ENCODE measurements around the gene VDAC1. TPM values are rescaled to one million over a fixed set of nuclear protein-coding genes. Genes with fewer than 3 reads are reported as not detected.

Gene VDAC1, protein sequence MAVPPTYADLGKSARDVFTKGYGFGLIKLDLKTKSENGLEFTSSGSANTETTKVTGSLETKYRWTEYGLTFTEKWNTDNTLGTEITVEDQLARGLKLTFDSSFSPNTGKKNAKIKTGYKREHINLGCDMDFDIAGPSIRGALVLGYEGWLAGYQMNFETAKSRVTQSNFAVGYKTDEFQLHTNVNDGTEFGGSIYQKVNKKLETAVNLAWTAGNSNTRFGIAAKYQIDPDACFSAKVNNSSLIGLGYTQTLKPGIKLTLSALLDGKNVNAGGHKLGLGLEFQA
- total RNA-seq (2021; ENCODE audit: unreplicated experiment) (395 TPM), Bru-seq, nascent RNA (percentile 97 among the genes with signal in this experiment), BruChase-seq, experiment 1, labeled RNA remaining after a 2-hour chase (percentile 97 among the genes with signal in this experiment), BruChase-seq, experiment 2, labeled RNA remaining after a 6-hour chase (percentile 98 among the genes with signal in this experiment)
- 502 TPM for polyA plus RNA-seq (2012; ENCODE audit: insufficient read length)
- long read RNA-seq, transcript VDAC1-201 (9 exons, 1,953 nt), result minor isoform, 12 of 935 reads
- long read RNA-seq, transcript VDAC1-207 (4 exons, 635 nt), result minor isoform, 6 of 935 reads
- long read RNA-seq, transcript VDAC1-203 (9 exons, 1,873 nt), result major isoform, 643 of 935 reads
- long read RNA-seq, transcript VDAC1-202 (9 exons, 1,807 nt), result minor isoform, 122 of 935 reads
- long read RNA-seq, partial matches to known transcripts, result 78 of 935 reads
- long read RNA-seq, other reads (novel, unspliced or antisense), result 68 of 935 reads

GRCh38 chr5:134004626-134005416 is at the start of gene VDAC1:
TSS of gene VDAC1 (minus strand) at chr5:134004975. CDS start at chr5:133993012, 11,963 bp downstream.
- no peak for DNase-seq (ENCODE audit: low read depth, low spot score)
- TF ChIP-seq POLR2AphosphoS5 (IDR thresholded peaks at IDR 0.05; ENCODE audit: low read depth, low read length) (peak; percentile 73), SIN3A (IDR thresholded peaks at IDR 0.05; ENCODE audit: borderline replicate concordance, insufficient read depth, low read depth, low read length) (peak; percentile 39; the same call in 1 of the 2 replicates), CTCF (IDR thresholded peaks at IDR 0.05) (no peak), TCF7L2 (IDR thresholded peaks at IDR 0.05; ENCODE audit: low read depth, low read length) (no peak)
- TF ChIP-seq, protein P1, sequence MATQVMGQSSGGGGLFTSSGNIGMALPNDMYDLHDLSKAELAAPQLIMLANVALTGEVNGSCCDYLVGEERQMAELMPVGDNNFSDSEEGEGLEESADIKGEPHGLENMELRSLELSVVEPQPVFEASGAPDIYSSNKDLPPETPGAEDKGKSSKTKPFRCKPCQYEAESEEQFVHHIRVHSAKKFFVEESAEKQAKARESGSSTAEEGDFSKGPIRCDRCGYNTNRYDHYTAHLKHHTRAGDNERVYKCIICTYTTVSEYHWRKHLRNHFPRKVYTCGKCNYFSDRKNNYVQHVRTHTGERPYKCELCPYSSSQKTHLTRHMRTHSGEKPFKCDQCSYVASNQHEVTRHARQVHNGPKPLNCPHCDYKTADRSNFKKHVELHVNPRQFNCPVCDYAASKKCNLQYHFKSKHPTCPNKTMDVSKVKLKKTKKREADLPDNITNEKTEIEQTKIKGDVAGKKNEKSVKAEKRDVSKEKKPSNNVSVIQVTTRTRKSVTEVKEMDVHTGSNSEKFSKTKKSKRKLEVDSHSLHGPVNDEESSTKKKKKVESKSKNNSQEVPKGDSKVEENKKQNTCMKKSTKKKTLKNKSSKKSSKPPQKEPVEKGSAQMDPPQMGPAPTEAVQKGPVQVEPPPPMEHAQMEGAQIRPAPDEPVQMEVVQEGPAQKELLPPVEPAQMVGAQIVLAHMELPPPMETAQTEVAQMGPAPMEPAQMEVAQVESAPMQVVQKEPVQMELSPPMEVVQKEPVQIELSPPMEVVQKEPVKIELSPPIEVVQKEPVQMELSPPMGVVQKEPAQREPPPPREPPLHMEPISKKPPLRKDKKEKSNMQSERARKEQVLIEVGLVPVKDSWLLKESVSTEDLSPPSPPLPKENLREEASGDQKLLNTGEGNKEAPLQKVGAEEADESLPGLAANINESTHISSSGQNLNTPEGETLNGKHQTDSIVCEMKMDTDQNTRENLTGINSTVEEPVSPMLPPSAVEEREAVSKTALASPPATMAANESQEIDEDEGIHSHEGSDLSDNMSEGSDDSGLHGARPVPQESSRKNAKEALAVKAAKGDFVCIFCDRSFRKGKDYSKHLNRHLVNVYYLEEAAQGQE (IDR thresholded peaks at IDR 0.05; ENCODE audit: insufficient read depth in 1 of 2, low read depth in 2 of 2, low read length in 1 of 2), result no peak
- no TSS peak for BruUV-seq (replicated peaks)
- in situ Hi-C loops (cut with HindIII; ENCODE audit: low pct_unique_long_range_greater_than_20kb, low sequenced_read_pairs) (no loop called here), intact Hi-C loops (cut with micrococcal nuclease; ENCODE audit: unreplicated experiment) (no loop called here)
- peaks cover 52% of the 10 kb centered on the region for H3K4me1 ChIP-seq (ENCODE audit: control insufficient read depth, insufficient read depth, low read length)
- no peaks in the 10 kb centered on the region for H3K27me3 ChIP-seq (ENCODE audit: control insufficient read depth, insufficient read depth, low read length)
- H3K27ac ChIP-seq (ENCODE audit: low read length), result peak within 1 kb of the TSS; percentile 95
- POLR2A ChIA-PET, result interaction anchor here (0.6 kb wide), 3 partner anchors 17 to 49 kb away, joined by 3 to 11 read pairs (median 3); no protein-coding TSS in a partner anchor
- ATAC-seq, result peak; percentile 91
- H3K36me3 ChIP-seq (ENCODE audit: control insufficient read depth, insufficient read depth, low read length), result peaks cover 6% of the 10 kb centered on the region; the same call in 1 of the 2 replicates
- CTCF ChIA-PET, result interaction anchor here (1.0 kb wide), 1 partner anchor 35 kb away, joined by 7 read pairs; no protein-coding TSS in a partner anchor
- H3K4me3 ChIP-seq (ENCODE audit: low read depth in 2 of 2, low read length in 2 of 2), result peak within 1 kb of the TSS; percentile 79 to 82
- no peaks in the 10 kb centered on the region for H3K9me3 ChIP-seq (ENCODE audit: control insufficient read depth, insufficient read depth, low read depth, low read length)

DNA sequence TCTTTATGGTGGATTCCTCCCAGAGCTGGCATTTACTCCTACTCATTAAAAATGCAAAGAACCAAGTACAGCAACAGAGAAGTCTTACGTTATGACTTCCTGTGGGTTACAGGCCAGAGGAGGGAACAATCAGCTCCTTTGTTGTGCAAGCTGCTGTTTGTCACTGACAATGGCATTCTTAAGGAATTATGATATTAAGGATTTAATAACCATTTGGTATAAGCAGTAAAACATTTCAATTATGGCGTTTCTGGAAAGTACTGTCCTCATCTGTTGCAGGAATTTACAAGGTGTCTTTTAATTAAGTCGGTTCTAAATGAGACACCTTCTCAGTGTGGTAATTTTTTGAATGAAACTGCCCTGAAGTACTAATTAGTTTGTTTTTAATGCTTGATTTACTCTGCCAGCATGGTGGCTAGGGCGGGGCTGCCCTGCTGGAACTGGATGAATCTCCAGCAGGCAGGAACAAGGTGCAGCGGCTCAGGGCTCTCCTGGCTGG is 49.1 kb upstream of the VDAC1 start:
- H3K27me3 ChIP-seq (ENCODE audit: control insufficient read depth, insufficient read depth, low read length), result no peaks in the 10 kb centered on the region
- no peaks in the 10 kb centered on the region for H3K9me3 ChIP-seq (ENCODE audit: control insufficient read depth, insufficient read depth, low read depth, low read length)
- BruUV-seq (replicated peaks), result no TSS peak
- TF ChIP-seq TCF7L2 (IDR thresholded peaks at IDR 0.05; ENCODE audit: low read depth, low read length), result peak; percentile 55; the same call in 1 of the 2 replicates
- no peak for TF ChIP-seq POLR2AphosphoS5 (IDR thresholded peaks at IDR 0.05; ENCODE audit: low read depth, low read length)
- TF ChIP-seq, protein P1 (IDR thresholded peaks at IDR 0.05; ENCODE audit: insufficient read depth in 1 of 2, low read depth in 2 of 2, low read length in 1 of 2), result no peak
- no peak for TF ChIP-seq SIN3A (IDR thresholded peaks at IDR 0.05; ENCODE audit: borderline replicate concordance, insufficient read depth, low read depth, low read length)
- no peak for TF ChIP-seq CTCF (IDR thresholded peaks at IDR 0.05)
- POLR2A ChIA-PET, result interaction anchor here (0.7 kb wide), 3 partner anchors 9 to 454 kb away, joined by 3 to 11 read pairs (median 6); no protein-coding TSS in a partner anchor
- intact Hi-C loops (cut with micrococcal nuclease; ENCODE audit: unreplicated experiment), result no loop called here
- peaks cover 24% of the 10 kb centered on the region for H3K4me1 ChIP-seq (ENCODE audit: control insufficient read depth, insufficient read depth, low read length)
- H3K4me3 ChIP-seq (ENCODE audit: low read depth in 2 of 2, low read length in 2 of 2), result no peak overlapping the region
- ATAC-seq (peak; percentile 88), DNase-seq (ENCODE audit: low read depth, low spot score) (no peak)
- no peaks in the 10 kb centered on the region for H3K36me3 ChIP-seq (ENCODE audit: control insufficient read depth, insufficient read depth, low read length)
- CTCF ChIA-PET, result interaction anchor here (1.0 kb wide), 1 partner anchor 14 kb away, joined by 6 read pairs; no protein-coding TSS in a partner anchor
- peak overlapping the region; percentile 64 for H3K27ac ChIP-seq (ENCODE audit: low read length)
- in situ Hi-C loops (cut with HindIII; ENCODE audit: low pct_unique_long_range_greater_than_20kb, low sequenced_read_pairs), result no loop called here
